Measurements from ENCODE around the gene UBAP1L. TPM values are rescaled to one million over a fixed set of nuclear protein-coding genes. Genes with fewer than 3 reads are reported as not detected.

UBAP1L gene
- total and polyA plus RNA-seq, 2 of the 4 experiments (the other 2 are of a cell fraction): 0.36 to 1.1 TPM

DNA sequence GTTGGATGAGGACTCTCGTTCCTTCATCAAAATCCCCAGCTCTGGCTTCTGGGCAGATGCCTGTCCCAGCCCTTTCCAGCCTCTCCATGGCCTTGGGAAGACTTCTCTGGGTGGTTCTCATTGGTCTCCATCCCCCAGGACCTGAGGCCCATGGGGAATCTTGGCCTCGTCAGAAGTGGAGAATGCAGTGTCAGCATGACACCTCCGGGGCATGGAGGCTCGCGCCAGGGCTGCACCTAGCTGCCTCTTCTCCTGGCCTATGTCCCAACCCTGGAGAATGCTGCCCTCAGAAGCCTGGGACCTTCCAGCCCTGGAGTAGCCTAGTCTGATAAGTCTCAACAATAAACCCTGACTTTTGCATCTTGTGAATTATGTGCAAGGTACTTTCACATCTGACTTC, 35.4 kb downstream of the UBAP1L start:
- no peak overlapping the region for H2AFZ ChIP-seq (replicated peaks; ENCODE audit: low read length, poor library complexity)
- H3K14ac ChIP-seq (replicated peaks; ENCODE audit: low read depth, low read length): no peak overlapping the region
- no peak for ATAC-seq (ENCODE audit: low read depth)
- H3K18ac ChIP-seq (ENCODE audit: low read depth, low read length): no peak overlapping the region
- H3K9ac ChIP-seq (ENCODE audit: low read depth, low read length): no peak overlapping the region
- H3K9me1 ChIP-seq (ENCODE audit: insufficient read depth, low read length): no peaks in the 10 kb centered on the region
- H3K79me1 ChIP-seq (ENCODE audit: low read depth in 1 of 2, low read length in 2 of 2): no peaks in the 10 kb centered on the region
- H2AK5ac ChIP-seq (ENCODE audit: low read depth, low read length): no peak overlapping the region
- BruUV-seq (replicated peaks): no TSS peak
- DNase-seq: no peak
- H3K36me3 ChIP-seq (ENCODE audit: control insufficient read depth, insufficient read depth, low read length): no peaks in the 10 kb centered on the region
- no peak overlapping the region for H2BK15ac ChIP-seq (ENCODE audit: low read depth, low read length)
- no peak overlapping the region for H4K8ac ChIP-seq (ENCODE audit: low read depth in 2 of 2, low read length in 2 of 2)
- no peak overlapping the region for H3K23ac ChIP-seq (ENCODE audit: low read depth, low read length)
- intact Hi-C loops (cut with micrococcal nuclease): no loop called here
- CTCF ChIA-PET: no interaction called here
- H4K20me1 ChIP-seq (ENCODE audit: insufficient read depth, low read length): no peaks in the 10 kb centered on the region; the same call in none of the 2 replicates
- H3K27me3 ChIP-seq (ENCODE audit: control insufficient read depth, insufficient read depth, low read length): peaks cover 45% of the 10 kb centered on the region
- TF ChIP-seq MXI1 (IDR thresholded peaks at IDR 0.05; ENCODE audit: borderline replicate concordance, low read depth, low read length): no peak
- TF ChIP-seq RFX5 (IDR thresholded peaks at IDR 0.05; ENCODE audit: low read depth, low read length): no peak
- no peak for TF ChIP-seq FOS (IDR thresholded peaks at IDR 0.05; ENCODE audit: low read depth, low read length)
- TF ChIP-seq RCOR1 (IDR thresholded peaks at IDR 0.05; ENCODE audit: insufficient replicate concordance, low read length): no peak
- no peak for TF ChIP-seq CHD1 (IDR thresholded peaks at IDR 0.05; ENCODE audit: low read depth, low read length)
- no peak for TF ChIP-seq CEBPB (IDR thresholded peaks at IDR 0.05; ENCODE audit: low read depth, low read length)
- no peak for TF ChIP-seq POLR2A (IDR thresholded peaks at IDR 0.05; ENCODE audit: low read depth, low read length)
- no peak for TF ChIP-seq MAFK (IDR thresholded peaks at IDR 0.05; ENCODE audit: low read depth, low read length)
- TF ChIP-seq ELK1 (IDR thresholded peaks at IDR 0.05; ENCODE audit: borderline replicate concordance, low read depth, low read length): no peak
- TF ChIP-seq SMC3 (IDR thresholded peaks at IDR 0.05; ENCODE audit: low read depth, low read length): no peak
- no peak for TF ChIP-seq MAZ (IDR thresholded peaks at IDR 0.05; ENCODE audit: borderline replicate concordance, low read depth, low read length)
- H4K91ac ChIP-seq (ENCODE audit: insufficient read depth, low read depth, low read length): no peak overlapping the region
- no peak overlapping the region for H2BK20ac ChIP-seq (ENCODE audit: low read depth, low read length)
- no peak overlapping the region for H2AK9ac ChIP-seq (replicated peaks; ENCODE audit: low read depth, low read length, poor library complexity)
- POLR2A ChIA-PET (ENCODE audit: unreplicated experiment): no interaction called here
- no peak overlapping the region for H3K4ac ChIP-seq (ENCODE audit: low read depth, low read length)
- H3K4me3 ChIP-seq (ENCODE audit: insufficient read depth, low read depth, low read length): no peak overlapping the region
- peaks cover 15% of the 10 kb centered on the region; the same call in 1 of the 2 replicates for H3K4me1 ChIP-seq (ENCODE audit: control insufficient read depth, insufficient read depth, low read length)
- dilution Hi-C loops (cut with HindIII; ENCODE audit: low sequenced_read_pairs, unreplicated experiment): no loop called here
- H3K4me2 ChIP-seq (ENCODE audit: low read depth, low read length): no peak overlapping the region
- H3K56ac ChIP-seq (ENCODE audit: extremely low read depth, insufficient read depth, low read length): no peak overlapping the region
- H3K27ac ChIP-seq (ENCODE audit: insufficient read depth, low read length): no peak overlapping the region
- in situ Hi-C loops (cut with MboI; ENCODE audit: low sequenced_read_pairs): no loop called here
- no peaks in the 10 kb centered on the region for H3K9me3 ChIP-seq (ENCODE audit: control insufficient read depth, insufficient read depth, low read length)
- no peak overlapping the region for H4K5ac ChIP-seq (ENCODE audit: low read depth, low read length)
- no CpG with 5 or more reads among the region's 5 CpGs for WGBS, 2 experiments (ENCODE audit: extremely low coverage in 2 of 2, insufficient read length in 1 of 2)
- H2BK120ac ChIP-seq (ENCODE audit: low read depth, low read length): no peak overlapping the region
- H2BK5ac ChIP-seq (ENCODE audit: low read depth, low read length, poor library complexity, severe bottlenecking): no peak overlapping the region
